GM13976 (cell line): ENCODE measurements around the gene FDX1.
"Not testable (repeated sequence)": the region's sequence is repeated elsewhere in the genome, so short reads cannot be mapped to it uniquely, and the experiment has no call there.

Experiments used
- DNase-seq: peaks from one replicate; pipeline ENCODE4 v3.0.0; 2012; ENCODE audit warnings: low spot score
- CTCF ChIP-seq: IDR thresholded peaks from 2 replicates; pipeline ENCODE4 v1.5.1; 2012; ENCODE audit warnings: borderline replicate concordance, mild to moderate bottlenecking; ENCODE audit not compliant: insufficient read depth; ENCODE audit errors: extremely low read depth, missing control alignments, control extremely low read depth
- in situ Hi-C: fragments of 300-500 bp; cut with MboI; formaldehyde crosslinking; loops from one replicate; pipeline ENCODE4 v1.12.0; 2022; ENCODE audit warnings: low sequenced_read_pairs, mixed read lengths, inconsistent platforms; ENCODE audit not compliant: unreplicated experiment

The FDX1 gene

GRCh38 chr11:110407315-110407714, 22.4 kb upstream of the FDX1 start:
- in situ Hi-C loops, result loop anchor here (25.0 kb wide), 1 partner anchor 570 kb away; no protein-coding TSS in a partner anchor
- DNase-seq, result no peak
- no peak for TF ChIP-seq CTCF

- DNase-seq, result no peak
- no peak for TF ChIP-seq CTCF
- in situ Hi-C loops, result loop anchor here (25.0 kb wide), 1 partner anchor 572 kb away; no protein-coding TSS in a partner anchor
These were observed 20.6 kb upstream of the FDX1 start for GRCh38 chr11:110409174-110409573.

GRCh38 chr11:110410651-110411050, 19.1 kb upstream of the FDX1 start:
- no peak for TF ChIP-seq CTCF
- no peak for DNase-seq
- in situ Hi-C loops, result loop anchor here (25.0 kb wide), 1 partner anchor 573 kb away; no protein-coding TSS in a partner anchor

GRCh38 chr11:110415081-110415480, 14.7 kb upstream of the FDX1 start:
- no peak for TF ChIP-seq CTCF
- in situ Hi-C loops, result loop anchor here (25.0 kb wide), 1 partner anchor 578 kb away; no protein-coding TSS in a partner anchor
- no peak for DNase-seq

GRCh38 chr11:110421658-110422057, 8.1 kb upstream of the FDX1 start:
- not testable (repeated sequence) for DNase-seq
- in situ Hi-C loops, result loop anchor here (25.0 kb wide), 1 partner anchor 584 kb away; no protein-coding TSS in a partner anchor

GRCh38 chr11:110422306-110422905, 7.3 kb upstream of the FDX1 start:
- TF ChIP-seq CTCF, result no peak
- DNase-seq, result no peak
- in situ Hi-C loops, result loop anchor here (25.0 kb wide), 1 partner anchor 585 kb away; no protein-coding TSS in a partner anchor

- DNase-seq, result no peak
- no peak for TF ChIP-seq CTCF
- in situ Hi-C loops, result loop anchor here (25.0 kb wide), 1 partner anchor 588 kb away; no protein-coding TSS in a partner anchor
These were observed 4.8 kb upstream of the FDX1 start for GRCh38 chr11:110424775-110425444.
